Mononuclear cell (primary cell): ENCODE data around the gene CHD8. TPM values are rescaled to one million over a fixed set of nuclear protein-coding genes. Genes with fewer than 3 reads are reported as not detected.

Experiments used
- H3K27me3 ChIP-seq: 2 replicates; pipeline ENCODE4 v1.6.0; 2011; ENCODE audit warnings: low read length, control low read depth; ENCODE audit not compliant: insufficient read depth
- H3K4me1 ChIP-seq: 2 replicates; pipeline ENCODE4 v1.5.1; 2011; ENCODE audit warnings: mild to moderate bottlenecking, low read length, control low read depth; ENCODE audit not compliant: insufficient read depth
- H3K4me3 ChIP-seq: 2 replicates; pipeline ENCODE4 v1.5.1; 2011; ENCODE audit warnings: mild to moderate bottlenecking, low read length, moderate library complexity
- H3K9me3 ChIP-seq: 2 replicates; pipeline ENCODE4 v1.5.1; 2011; ENCODE audit warnings: low read depth, mild to moderate bottlenecking, control low read depth, low read length
- total RNA-seq: library from RNA; depleted of rRNA; stranded (reverse); fragments of >200 nt; gene quantifications from one replicate; pipeline ENCODE4 v1.2.3, GENCODE V29; 2012

Gene CHD8
- total RNA-seq, 1 donor, result 99.9 TPM

- Histone ChIP-seq H3K4me3 (no peak overlapping the region), H3K9me3 (no peaks in the 10 kb centered on the region)
Observed at GRCh38 chr14:21352587-21352986, 103.3 kb downstream of the CHD8 start.

DNA sequence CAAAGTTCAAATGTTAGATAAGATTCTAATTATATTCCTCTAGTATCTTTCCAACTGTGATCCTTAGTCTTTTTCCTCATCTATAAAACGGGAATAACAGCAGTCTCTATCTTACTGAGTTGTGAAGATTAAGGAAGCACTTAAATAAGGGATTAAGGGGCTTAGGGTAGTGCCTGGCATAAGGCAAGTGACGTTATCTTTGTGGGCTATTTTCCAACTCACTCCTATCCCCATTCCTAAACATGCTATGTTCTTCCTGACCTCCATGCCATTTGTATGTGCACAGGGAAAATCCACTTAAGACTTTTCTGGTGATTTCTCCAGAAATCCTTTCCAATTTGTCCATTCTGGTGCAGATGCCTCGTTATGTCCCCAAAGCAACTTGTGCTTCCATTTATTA is 105.4 kb downstream of the CHD8 start:
- Histone ChIP-seq H3K27me3 (no peaks in the 10 kb centered on the region), H3K4me1 (peaks cover 9% of the 10 kb centered on the region), H3K9me3 (no peaks in the 10 kb centered on the region), H3K4me3 (no peak overlapping the region)

More at GRCh38 chr14:21352587-21352986, 103.3 kb downstream of the CHD8 start:
- no peaks in the 10 kb centered on the region for H3K27me3 ChIP-seq
- peaks cover 9% of the 10 kb centered on the region for H3K4me1 ChIP-seq

GRCh38 chr14:21347201-21347600 is 108.7 kb downstream of the CHD8 start:
- Histone ChIP-seq H3K9me3 (no peaks in the 10 kb centered on the region), H3K4me1 (peaks cover 14% of the 10 kb centered on the region), H3K4me3 (no peak overlapping the region), H3K27me3 (no peaks in the 10 kb centered on the region)

- Histone ChIP-seq H3K4me1 (peaks cover 9% of the 10 kb centered on the region), H3K9me3 (no peaks in the 10 kb centered on the region), H3K4me3 (no peak overlapping the region), H3K27me3 (no peaks in the 10 kb centered on the region)
Observed at GRCh38 chr14:21346532-21347135, 109.3 kb downstream of the CHD8 start.

DNA sequence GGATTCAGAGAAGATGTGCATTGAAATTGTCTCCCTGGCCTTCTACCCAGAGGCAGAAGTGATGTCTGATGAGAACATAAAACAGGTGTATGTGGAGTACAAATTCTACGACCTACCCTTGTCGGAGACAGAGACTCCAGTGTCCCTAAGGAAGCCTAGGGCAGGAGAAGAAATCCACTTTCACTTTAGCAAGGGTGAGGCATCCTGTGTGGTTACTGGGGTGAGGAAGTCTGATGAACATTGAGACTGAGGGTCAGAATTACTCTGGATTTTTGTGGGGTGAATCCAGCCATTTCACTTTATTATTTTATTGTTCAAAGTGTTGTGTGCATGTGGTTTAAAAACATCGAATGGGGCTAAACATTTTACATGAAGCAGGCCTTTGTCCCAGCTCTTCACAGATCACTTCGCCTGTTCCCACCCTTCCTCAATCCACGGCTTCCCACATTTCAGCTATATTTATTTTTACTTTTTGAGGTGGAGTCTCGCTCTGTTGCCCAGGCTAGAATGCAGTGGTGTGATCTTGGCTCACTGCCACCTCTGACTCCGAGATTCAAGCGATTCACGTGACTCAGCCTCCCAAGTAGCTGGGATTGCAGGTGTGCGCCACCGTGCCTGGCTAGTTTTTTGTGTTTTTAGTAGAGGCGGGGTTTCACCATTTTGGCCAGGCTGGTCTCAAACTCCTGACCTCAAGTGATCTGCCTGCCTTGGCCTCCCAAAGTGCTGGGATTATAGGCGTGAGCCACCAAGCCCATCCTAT is 112.7 kb downstream of the CHD8 start:
- Histone ChIP-seq H3K4me1 (peaks cover 9% of the 10 kb centered on the region), H3K4me3 (no peak overlapping the region), H3K27me3 (no peaks in the 10 kb centered on the region), H3K9me3 (no peaks in the 10 kb centered on the region)

Other genes starting within 250 kb of the CHD8 start
- gene HNRNPC, start 186.7 kb downstream of the CHD8 start, total RNA-seq, result 1,082 TPM
- 0.42 TPM for gene RPGRIP1, start 176.0 kb downstream of the CHD8 start, total RNA-seq
- 59.5 TPM for gene SUPT16H, start 72.1 kb downstream of the CHD8 start, total RNA-seq
- gene RAB2B, start 20.8 kb upstream of the CHD8 start, total RNA-seq, result 26.7 TPM
- 51.1 TPM for gene TOX4, start 21.1 kb upstream of the CHD8 start, total RNA-seq
- 41.3 TPM for gene METTL3, start 55.2 kb upstream of the CHD8 start, total RNA-seq
- gene SALL2, start 70.2 kb upstream of the CHD8 start, total RNA-seq, result 0.94 TPM
- not detected for gene OR10G3, start 124.0 kb upstream of the CHD8 start, total RNA-seq
- gene OR10G2, start 178.8 kb upstream of the CHD8 start, total RNA-seq, result not detected
- not detected for gene OR4E2, start 197.7 kb upstream of the CHD8 start, total RNA-seq
- 0.10 TPM for gene OR4E1, start 217.7 kb upstream of the CHD8 start, total RNA-seq